Thymus (tissue), 11 donors: ENCODE measurements around the gene GTPBP6. TPM values are rescaled to one million over a fixed set of nuclear protein-coding genes. Genes with fewer than 3 reads are reported as not detected.
"Not testable (repeated sequence)": the region's sequence is repeated elsewhere in the genome, so short reads cannot be mapped to it uniquely, and the experiment has no call there.

Experiments used
- DNase-seq, 9 donors: peaks; one replicate each; pipeline ENCODE4 v3.0.0-alpha.2; 2013; ENCODE audit warnings: low spot score in 9 of 9, low read depth in 6 of 9, missing footprints in 1 of 9
- H3K27ac ChIP-seq, 2 donors: one replicate each; pipeline ENCODE4 v1.5.1; 2013; ENCODE audit warnings: control low read depth in 1 of 2, low read depth in 1 of 2, low read length in 1 of 2, mild to moderate bottlenecking in 1 of 2, moderate library complexity in 1 of 2
- H3K27me3 ChIP-seq, 2 donors: one replicate each; pipeline ENCODE4 v1.5.1; 2013; ENCODE audit warnings: low read length in 1 of 2; ENCODE audit not compliant: control insufficient read depth in 2 of 2, insufficient read depth in 1 of 2
- H3K36me3 ChIP-seq, 2 donors: one replicate each; pipeline ENCODE4 v1.5.1; 2013; ENCODE audit warnings: low read length in 1 of 2, mild to moderate bottlenecking in 1 of 2, moderate library complexity in 1 of 2; ENCODE audit not compliant: control insufficient read depth in 2 of 2, insufficient read depth in 2 of 2
- H3K4me1 ChIP-seq, 2 donors: one replicate each; pipeline ENCODE4 v1.5.1; 2013; ENCODE audit warnings: low read length in 2 of 2; ENCODE audit not compliant: control insufficient read depth in 2 of 2, insufficient read depth in 2 of 2
- H3K4me3 ChIP-seq, 2 donors: one replicate each; pipeline ENCODE4 v1.5.1; 2013; ENCODE audit warnings: low read length in 2 of 2, control low read depth in 1 of 2, mild to moderate bottlenecking in 1 of 2
- H3K9me3 ChIP-seq, 2 donors: one replicate each; pipeline ENCODE4 v1.5.1; 2013; ENCODE audit warnings: low read length in 1 of 2, mild to moderate bottlenecking in 1 of 2; ENCODE audit not compliant: control insufficient read depth in 2 of 2, insufficient read depth in 1 of 2
- WGBS: extraction: QIAGEN DNeasy Blood & Tissue Kit; methylation state at CpG from one replicate; pipeline ENCODE4 v1.1.7; 2013; 5-methylcytosine and 5-hydroxymethylcytosine counted together
- polyA plus RNA-seq: library from polyadenylated mRNA; stranded (reverse); fragments of 200-250 nt; gene quantifications from one replicate; pipeline ENCODE4 v1.2.3, GENCODE V29; 2013
- total RNA-seq: library from RNA; stranded (reverse); fragments of 120-200 nt; gene quantifications from one replicate; pipeline ENCODE4 v1.2.4, GENCODE V29; 2013
- donor health status: healthy.

GTPBP6 gene
- total and polyA plus RNA-seq, 2 donors, result 26.0 to 64.9 TPM

GRCh38 chrX:267771-268261, 50.8 kb downstream of the GTPBP6 start:
- no peak for DNase-seq
- Histone ChIP-seq H3K9me3 (peaks cover 0 to 3% of the 10 kb centered on the region in 2 donors), H3K27me3 (no peaks in the 10 kb centered on the region), H3K27ac (no peak overlapping the region), H3K4me3 (no peak overlapping the region), H3K36me3 (no peaks in the 10 kb centered on the region), H3K4me1 (no peaks in the 10 kb centered on the region)
- WGBS, result 96% methylated on average over 33 of the region's 33 CpGs

DNA sequence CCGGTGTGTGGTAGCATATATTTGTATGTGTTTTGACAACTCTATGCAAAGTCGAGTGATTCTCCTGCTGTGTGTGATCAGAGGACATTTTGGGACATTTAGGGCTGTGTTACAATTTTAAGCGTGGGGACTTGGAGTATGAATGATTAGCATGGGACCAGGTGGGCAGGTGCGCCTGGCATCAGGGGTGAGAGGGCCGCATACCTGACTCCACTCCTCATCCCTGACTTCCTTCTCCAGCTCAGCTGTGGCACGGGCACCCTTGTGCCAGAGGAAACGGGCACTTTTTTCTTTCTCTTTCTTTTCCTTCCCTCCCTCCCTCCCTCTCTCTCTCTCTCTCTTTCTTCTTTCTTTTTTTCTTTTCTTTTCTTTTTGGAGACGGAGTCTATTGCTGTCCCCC, 53.1 kb downstream of the GTPBP6 start:
- 81% methylated on average over 8 of the region's 8 CpGs for WGBS
- DNase-seq, result no peak
- H3K4me3 ChIP-seq, result no peak overlapping the region
- H3K4me1 ChIP-seq, result no peaks in the 10 kb centered on the region
- no peak overlapping the region for H3K27ac ChIP-seq
- H3K9me3 ChIP-seq, result peaks cover 0 to 3% of the 10 kb centered on the region in 2 donors
- H3K27me3 ChIP-seq, result peaks cover 0 to 2% of the 10 kb centered on the region in 2 donors
- H3K36me3 ChIP-seq, result no peaks in the 10 kb centered on the region

GRCh38 chrX:264634-265455, 53.8 kb downstream of the GTPBP6 start:
- Histone ChIP-seq H3K4me1 (no peaks in the 10 kb centered on the region), H3K9me3 (peaks cover 0 to 3% of the 10 kb centered on the region in 2 donors), H3K4me3 (no peak overlapping the region), H3K27ac (no peak overlapping the region), H3K36me3 (no peaks in the 10 kb centered on the region), H3K27me3 (peaks cover 0 to 2% of the 10 kb centered on the region in 2 donors)
- WGBS, result 94% methylated on average over 16 of the region's 16 CpGs
- DNase-seq, result no peak

DNA sequence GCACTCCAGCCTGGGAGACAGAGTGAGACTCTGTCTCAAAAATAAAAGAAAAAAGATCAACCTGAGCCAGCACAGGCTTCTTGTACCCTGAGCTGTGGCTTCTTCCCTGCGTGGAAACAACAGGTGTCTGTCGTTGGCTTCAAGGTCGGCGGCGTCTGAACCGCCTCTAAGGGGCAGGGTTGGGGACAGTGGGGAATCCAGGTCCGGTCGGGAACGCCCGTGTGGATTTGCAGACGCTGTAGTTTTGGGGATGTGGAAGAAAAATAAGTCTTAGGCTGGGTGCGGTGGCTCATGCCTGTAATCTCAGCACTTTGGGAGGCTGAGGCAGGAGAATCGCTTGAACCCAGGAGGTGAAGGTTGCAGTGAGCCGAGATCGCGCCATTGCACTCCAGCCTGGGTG, 54.6 kb downstream of the GTPBP6 start:
- WGBS, result 95% methylated on average over 16 of the region's 16 CpGs
- not testable (repeated sequence) for DNase-seq, H3K4me3 ChIP-seq, H3K4me1 ChIP-seq, H3K27me3 ChIP-seq, H3K36me3 ChIP-seq, H3K27ac ChIP-seq, H3K9me3 ChIP-seq

DNA sequence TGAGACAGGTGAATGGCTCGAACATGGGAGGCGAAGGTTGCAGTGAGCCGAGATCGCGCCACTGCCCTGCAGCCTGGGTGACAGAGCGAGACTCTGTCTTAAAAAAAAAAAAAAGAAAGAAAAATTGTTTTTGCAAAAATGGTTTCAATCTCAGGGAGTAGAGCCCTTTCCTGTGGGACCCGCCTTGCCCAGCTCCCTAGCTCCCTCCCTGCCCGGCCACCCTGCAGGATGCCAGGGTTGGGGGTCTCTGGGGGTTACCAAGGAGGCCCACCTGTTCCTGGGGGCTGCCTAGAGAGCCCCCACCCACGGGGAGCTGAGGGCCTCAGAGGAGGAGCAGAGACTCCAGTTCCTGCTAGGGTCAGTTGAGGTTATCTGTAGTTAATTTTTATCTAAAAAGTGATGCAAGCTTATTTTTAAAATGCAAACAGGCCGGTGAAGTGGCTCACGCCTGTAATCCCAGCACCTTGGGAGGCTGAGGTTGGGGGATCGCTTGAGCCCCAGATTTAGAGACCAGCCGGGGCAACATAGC, 56.2 kb downstream of the GTPBP6 start:
- no peak for DNase-seq
- Histone ChIP-seq H3K27me3 (peaks cover 0 to 2% of the 10 kb centered on the region in 2 donors), H3K4me1 (no peaks in the 10 kb centered on the region), H3K4me3 (no peak overlapping the region), H3K27ac (no peak overlapping the region), H3K9me3 (no peaks in the 10 kb centered on the region), H3K36me3 (no peaks in the 10 kb centered on the region)
- 86% methylated on average over 13 of the region's 13 CpGs for WGBS

DNA sequence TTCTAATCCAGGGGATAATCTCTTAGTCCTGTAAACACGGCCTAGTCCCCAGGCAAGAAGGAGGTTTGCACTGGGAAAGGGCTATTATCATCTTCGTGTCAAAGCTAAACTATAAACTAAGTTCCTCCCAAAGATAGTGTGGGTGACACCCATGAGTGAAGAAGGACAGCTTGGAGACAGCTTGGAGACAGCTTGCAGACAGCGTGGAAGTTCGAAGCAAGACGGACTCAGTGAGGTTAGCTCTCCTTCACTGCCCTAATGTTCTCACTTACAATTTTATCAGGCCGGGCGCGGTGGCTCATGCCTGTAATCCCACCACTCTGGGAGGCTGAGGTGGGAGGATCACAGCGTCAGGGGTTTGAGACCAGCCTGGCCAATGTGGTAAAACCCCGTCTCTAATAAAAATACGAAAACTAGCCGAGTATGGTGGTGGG, 56.7 kb downstream of the GTPBP6 start:
- Histone ChIP-seq H3K4me1 (no peaks in the 10 kb centered on the region), H3K9me3 (no peaks in the 10 kb centered on the region), H3K27ac (no peak overlapping the region), H3K27me3 (peaks cover 0 to 2% of the 10 kb centered on the region in 2 donors), H3K4me3 (no peak overlapping the region), H3K36me3 (no peaks in the 10 kb centered on the region)
- DNase-seq, result no peak
- 94% methylated on average over 12 of the region's 12 CpGs for WGBS

DNA sequence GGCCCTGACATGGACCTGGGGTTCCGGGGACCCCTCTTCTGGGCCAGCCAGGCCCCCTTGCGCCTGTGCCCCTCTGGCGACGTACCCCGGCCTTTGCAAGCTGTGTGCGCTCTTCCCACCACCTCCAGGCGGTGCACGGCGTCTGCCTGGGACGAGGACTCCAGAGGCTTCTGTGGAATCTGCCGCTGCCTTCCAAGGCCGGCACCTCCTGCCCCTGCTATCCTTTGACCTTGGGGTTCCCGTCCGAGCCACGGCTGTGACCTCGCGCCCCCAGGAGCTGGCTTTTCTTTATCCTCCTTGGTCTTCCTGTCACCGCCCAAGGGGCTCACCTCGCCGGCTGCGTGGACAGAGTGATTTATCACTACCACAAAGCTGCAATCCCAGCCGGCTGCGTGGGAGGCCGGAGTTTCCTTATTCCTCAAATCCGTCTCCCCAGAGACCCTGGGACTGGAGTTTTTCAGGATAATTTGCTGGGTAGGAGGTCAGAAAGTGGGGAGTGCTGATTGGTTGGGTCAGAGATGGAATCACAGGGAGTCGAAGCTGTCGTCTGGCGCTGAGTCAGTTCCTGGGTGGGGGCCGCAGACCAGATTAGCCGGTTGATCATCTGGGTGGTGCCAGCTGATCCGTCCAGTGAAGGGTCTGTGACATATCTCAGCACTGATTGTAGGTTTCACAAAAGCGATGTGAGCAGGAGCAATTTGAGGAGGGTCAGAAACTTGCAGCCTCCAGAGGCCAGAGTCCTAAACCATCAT, 57.3 kb downstream of the GTPBP6 start:
- no peak for DNase-seq
- WGBS, result 92% methylated on average over 32 of the region's 32 CpGs
- Histone ChIP-seq H3K4me3 (no peak overlapping the region), H3K27me3 (peaks cover 0 to 2% of the 10 kb centered on the region in 2 donors), H3K9me3 (no peaks in the 10 kb centered on the region), H3K27ac (no peak overlapping the region), H3K36me3 (no peaks in the 10 kb centered on the region), H3K4me1 (no peaks in the 10 kb centered on the region)

DNA sequence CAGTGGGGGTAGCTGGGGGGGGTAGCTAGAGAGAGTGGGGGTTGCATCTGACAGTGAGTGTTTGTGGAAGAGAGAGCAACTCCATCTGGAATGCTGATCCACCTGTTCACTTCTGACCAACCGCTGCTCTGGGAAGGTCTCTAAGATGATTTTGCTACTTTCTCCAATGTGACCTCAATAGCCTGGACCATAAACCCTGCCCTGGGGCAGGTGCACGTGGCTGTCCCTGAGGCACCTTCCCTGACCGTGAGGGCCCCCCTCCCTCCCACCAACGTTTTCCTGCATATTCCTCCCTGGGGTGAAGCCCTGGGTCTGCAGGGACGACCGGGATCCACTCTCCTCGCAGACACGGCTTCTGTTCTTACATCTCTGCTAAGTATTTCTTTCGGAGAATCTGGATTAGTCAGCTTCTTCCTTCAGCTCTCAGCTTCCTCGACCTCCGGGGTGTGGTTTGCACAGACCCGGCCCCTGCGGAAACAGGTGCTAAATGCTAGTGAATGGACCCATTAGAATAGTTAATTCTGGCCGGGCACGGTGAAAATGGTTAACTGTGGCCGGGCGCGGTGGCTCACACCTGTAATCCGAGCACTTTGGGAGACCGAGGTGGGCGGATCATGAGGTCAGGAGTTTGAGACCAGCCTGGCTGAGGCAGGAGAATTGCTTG, 58.8 kb downstream of the GTPBP6 start:
- DNase-seq, result no peak
- Histone ChIP-seq H3K4me3 (no peak overlapping the region), H3K4me1 (no peaks in the 10 kb centered on the region), H3K36me3 (no peaks in the 10 kb centered on the region), H3K27ac (no peak overlapping the region), H3K27me3 (peaks cover 0 to 2% of the 10 kb centered on the region in 2 donors), H3K9me3 (peaks cover under 1 to 4% of the 10 kb centered on the region in 2 donors)
- 79% methylated on average over 21 of the region's 21 CpGs for WGBS
